K562 (cell line): Measurements from ENCODE around the gene IL1RL2. TPM values are rescaled to one million over a fixed set of nuclear protein-coding genes. Genes with fewer than 3 reads are reported as not detected.

Source experiments
- ATAC-seq: fragments of 200-7000 bp; cut with Tn5 transposase; 3 replicates; pipeline ENCODE4 v1.9.1; 2020; ENCODE audit warnings: moderate library complexity
- BruUV-seq: library from RNA; stranded (reverse); fragments of 400-500 nt; replicated peaks from 2 replicates; lab custom pipeline; 2021; lab: Mats Ljungman, UMichigan
- CTCF ChIA-PET: fragments of 300-600 bp; formaldehyde crosslinking; extraction: SDS; loops from one replicate; lab custom pipeline; 2021; ENCODE audit warnings: low intra/inter-chr PET ratio; lab: Yijun Ruan, JAX
- POLR2A ChIA-PET: fragments of 300-600, 350-650 bp; sonication (Branson Sonifier 250); formaldehyde crosslinking; extraction: SDS; loops from one replicate; lab custom pipeline; 2021; ENCODE audit warnings: antibody characterized with exemption, inconsistent platforms; lab: Yijun Ruan, JAX
- DNase-seq, 4 experiments: peaks; one replicate each; pipeline versions ENCODE4 v3.0.0 to v3.0.0-alpha.2; 2011 to 2018; ENCODE audit warnings: low spot score in 3 of 4, mixed read lengths in 3 of 4; ENCODE audit errors: extremely low read depth in 1 of 4
- FAIRE-seq: peaks from 2 replicates; lab custom pipeline; 2011; peaks lifted over from hg19 to GRCh38; lab: Jason Lieb, UNC
- H2AFZ ChIP-seq: 2 replicates; pipeline ENCODE4 v1.6.0; 2011; ENCODE audit warnings: low read depth, low read length, control low read depth, inconsistent platforms
- H3K27ac ChIP-seq: fragments of 200-600 bp; 3 replicates; pipeline ENCODE4 v1.8.0; 2011; ENCODE audit warnings: low read depth, mild to moderate bottlenecking, control low read depth, inconsistent platforms, low read length, moderate library complexity, mixed read lengths; ENCODE audit errors: extremely low read depth
- H3K27me3 ChIP-seq, 2 experiments: fragments of 300-600 bp in 1 of 2; 2 replicates in 1 of 2; 3 replicates in 1 of 2; pipeline versions ENCODE4 v1.6.0 to v1.8.0; 2011; ENCODE audit warnings: inconsistent platforms in 2 of 2, low read length in 2 of 2, mild to moderate bottlenecking in 1 of 2, mixed read lengths in 1 of 2, moderate library complexity in 1 of 2; ENCODE audit not compliant: control insufficient read depth in 2 of 2, insufficient read depth in 2 of 2
- H3K36me3 ChIP-seq: fragments of 300-600 bp; 3 replicates; pipeline ENCODE4 v1.8.0; 2011; ENCODE audit warnings: mild to moderate bottlenecking, low read length, inconsistent platforms; ENCODE audit not compliant: control insufficient read depth, insufficient read depth
- H3K4me1 ChIP-seq, 2 experiments: fragments of 200-600 bp in 1 of 2; replicated peaks in 1 of 2; 2 replicates in 1 of 2; 3 replicates in 1 of 2; pipeline versions ENCODE4 v1.5.1 to v1.8.0; 2011; ENCODE audit warnings: inconsistent platforms in 2 of 2, low read length in 2 of 2, mild to moderate bottlenecking in 1 of 2, mixed read lengths in 1 of 2, moderate library complexity in 1 of 2; ENCODE audit not compliant: control insufficient read depth in 2 of 2, insufficient read depth in 2 of 2
- H3K4me2 ChIP-seq: 2 replicates; pipeline ENCODE4 v1.6.1; 2011; ENCODE audit warnings: low read length, control low read depth, inconsistent platforms, mixed read lengths; ENCODE audit not compliant: insufficient read depth
- H3K4me3 ChIP-seq: fragments of 200-600 bp; sonication (generic), shearing (Covaris generic); 2 replicates; pipeline ENCODE4 v1.5.1; 2016; ENCODE audit warnings: control low read depth, inconsistent platforms
- H3K79me2 ChIP-seq: fragments of 200-600 bp; 3 replicates; pipeline ENCODE4 v1.8.0; 2011; ENCODE audit warnings: low read length, inconsistent platforms; ENCODE audit not compliant: control insufficient read depth, insufficient read depth
- H3K9ac ChIP-seq, 2 experiments: 2 replicates each; pipeline versions ENCODE4 v1.6.0 to v1.6.1; 2011; ENCODE audit warnings: low read depth in 2 of 2, low read length in 2 of 2, control low read depth in 1 of 2, inconsistent platforms in 1 of 2, mild to moderate bottlenecking in 1 of 2, mixed read lengths in 1 of 2; ENCODE audit not compliant: insufficient read depth in 1 of 2
- H3K9me1 ChIP-seq: one replicate; pipeline ENCODE4 v1.6.0; 2011; ENCODE audit warnings: inconsistent platforms, mild to moderate bottlenecking, low read length, moderate library complexity; ENCODE audit not compliant: control insufficient read depth, insufficient read depth
- H3K9me3 ChIP-seq: replicated peaks from 2 replicates; pipeline ENCODE4 v1.5.1; 2011; ENCODE audit warnings: low read depth, low read length, inconsistent platforms; ENCODE audit not compliant: control insufficient read depth, insufficient read depth
- H4K20me1 ChIP-seq: replicated peaks from 2 replicates; pipeline ENCODE4 v1.6.1; 2011; ENCODE audit warnings: low read length, inconsistent platforms, mixed read lengths; ENCODE audit not compliant: control insufficient read depth, insufficient read depth
- KDM4B ChIP-seq, 2 experiments: fragments of 450-650 bp in 1 of 2; sonication (generic) in 1 of 2; IDR thresholded peaks; 2 replicates each; pipeline ENCODE4 v1.6.1; 2016 to 2017; ENCODE audit warnings: borderline replicate concordance in 2 of 2, antibody characterized with exemption in 1 of 2, low read depth in 1 of 2, mild to moderate bottlenecking in 1 of 2
- MTA3 ChIP-seq: fragments of 450-650 bp; formaldehyde crosslinking; IDR thresholded peaks from 2 replicates; pipeline ENCODE4 v1.6.1; 2017; ENCODE audit warnings: mild to moderate bottlenecking, borderline replicate concordance
- RHOXF2B ChIP-seq: fragments of 250-450 bp; sonication (Bioruptor Pico); conservative IDR thresholded peaks from 2 replicates; pipeline ENCODE4 v1.5.1; 2021
- WGBS: fragments of 100-300 bp; shearing (Covaris generic); methylation state at CpG from one replicate; pipeline ENCODE4 v1.1.6; 2016; ENCODE audit warnings: low coverage, mixed read lengths; ENCODE audit not compliant: insufficient coverage; ENCODE audit errors: missing lambda C conversion rate; 5-methylcytosine and 5-hydroxymethylcytosine counted together
- in situ Hi-C: fragments of 300-500 bp; cut with MboI; formaldehyde crosslinking; loops from 4 replicates; pipeline ENCODE4 v1.15.0; 2018; ENCODE audit warnings: inconsistent platforms, mixed read lengths
- intact Hi-C: fragments of 100-400 bp; cut with micrococcal nuclease; formaldehyde crosslinking; loops from 2 replicates; pipeline ENCODE4 v1.14.2; 2022
- polyA plus RNA-seq, 8 experiments: library from polyadenylated mRNA; depleted of rRNA in 4 of 8; stranded (reverse) in 5 of 8; unstranded in 3 of 8; fragments of >200 nt; fragmentation: Nextera tagmentation in 2 of 8; fragmentation: Illumina TruSeq in 1 of 8; extraction: Ambion mirVana in 2 of 8; extraction: Trizol in 1 of 8; gene quantifications; 2 replicates each; pipeline versions ENCODE4 v1.2.1 to v1.2.3, GENCODE V29; 2011 to 2014; ENCODE audit warnings: inconsistent platforms in 1 of 8, missing spikeins in 1 of 8
- total RNA-seq, 7 experiments: library from RNA; depleted of rRNA in 6 of 7; stranded (reverse); fragments of >200 nt in 6 of 7; fragmentation: Illumina TruSeq in 2 of 7; extraction: Trizol in 2 of 7; gene quantifications; 2 replicates each; pipeline versions ENCODE4 v1.2.1 to v1.2.3, GENCODE V29; 2011 to 2021; ENCODE audit warnings: low replicate concordance in 1 of 7
- TF ChIP-seq, protein P1 (sequence below): fragments of 250-450 bp; sonication (Bioruptor Pico); IDR thresholded peaks from 2 replicates; pipeline ENCODE4 v1.4.0; 2020
- TF ChIP-seq, protein P2 (sequence below): fragments of 250-450 bp; sonication (Bioruptor Pico); IDR thresholded peaks from 2 replicates; pipeline ENCODE4 v1.8.0; 2021; ENCODE audit warnings: moderate library complexity, mild to moderate bottlenecking, inconsistent platforms

Gene IL1RL2
- total and polyA plus RNA-seq, 9 of the 15 experiments (the other 6 are each of a cell fraction or from before 2014, with no cell fraction given): not detected

DNA sequence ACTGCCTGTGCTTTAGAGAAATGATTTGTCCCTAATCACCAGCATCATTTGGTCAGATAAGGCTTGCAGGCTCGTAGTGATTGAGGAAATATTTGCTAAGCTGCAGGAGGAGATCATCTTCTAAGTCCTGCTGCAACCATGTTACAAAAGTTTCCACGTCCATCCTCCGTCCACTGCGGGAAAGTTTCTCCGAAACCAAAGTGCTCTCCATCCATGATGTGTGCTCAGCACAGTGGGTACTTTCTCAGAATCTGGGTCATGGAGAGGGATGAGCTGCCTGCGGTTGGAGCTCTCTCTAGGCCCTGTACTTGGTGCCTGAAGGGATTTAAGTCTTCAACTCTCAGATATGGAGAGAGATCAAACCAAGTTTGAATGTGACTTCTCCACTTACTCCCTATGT is 39.3 kb downstream of the IL1RL2 start:
- Histone ChIP-seq H3K4me1 (peaks cover 3 to 24% of the 10 kb centered on the region in 2 experiments; a peak in 4 of 5 replicates), H3K9me3 (no peaks in the 10 kb centered on the region), H3K79me2 (no peaks in the 10 kb centered on the region), H3K4me3 (no peak overlapping the region)
- no TSS peak for BruUV-seq
- in situ Hi-C loops: no loop called here
- FAIRE-seq: no peak
- ChIA-PET POLR2A (interaction anchor here (0.6 to 0.8 kb wide), 2 partner anchors 19 to 24 kb away, joined by 3 read pairs; no protein-coding TSS in a partner anchor), CTCF (no interaction called here)
- WGBS: 75% methylated on average over 6 of the region's 6 CpGs
- TF ChIP-seq, protein P1, sequence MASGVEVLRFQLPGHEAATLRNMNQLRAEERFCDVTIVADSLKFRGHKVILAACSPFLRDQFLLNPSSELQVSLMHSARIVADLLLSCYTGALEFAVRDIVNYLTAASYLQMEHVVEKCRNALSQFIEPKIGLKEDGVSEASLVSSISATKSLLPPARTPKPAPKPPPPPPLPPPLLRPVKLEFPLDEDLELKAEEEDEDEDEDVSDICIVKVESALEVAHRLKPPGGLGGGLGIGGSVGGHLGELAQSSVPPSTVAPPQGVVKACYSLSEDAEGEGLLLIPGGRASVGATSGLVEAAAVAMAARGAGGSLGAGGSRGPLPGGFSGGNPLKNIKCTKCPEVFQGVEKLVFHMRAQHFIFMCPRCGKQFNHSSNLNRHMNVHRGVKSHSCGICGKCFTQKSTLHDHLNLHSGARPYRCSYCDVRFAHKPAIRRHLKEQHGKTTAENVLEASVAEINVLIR (CRISPR knock-in tag): no peak
- TF ChIP-seq, protein P2, sequence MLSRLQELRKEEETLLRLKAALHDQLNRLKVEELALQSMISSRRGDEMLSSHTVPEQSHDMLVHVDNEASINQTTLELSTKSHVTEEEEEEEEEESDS: no peak
- TF ChIP-seq MTA3 (no peak), RHOXF2B (CRISPR knock-in tag) (no peak), KDM4B (IDR thresholded peaks at IDR 0.05; ENCODE audit: borderline replicate concordance in 2 of 2, low read depth in 1 of 2) (no peak)
- TF ChIP-seq, all 486 proteins: peak for 0
- no peak overlapping the region for H3K4me2 ChIP-seq
- H4K20me1 ChIP-seq: no peaks in the 10 kb centered on the region
- peak overlapping the region; percentile 53; the same call in 1 of the 2 replicates for H2AFZ ChIP-seq
- H3K9ac ChIP-seq: no peak overlapping the region
- no peaks in the 10 kb centered on the region for H3K9me1 ChIP-seq
- H3K27me3 ChIP-seq: no peaks in the 10 kb centered on the region
- DNase-seq (no peak), ATAC-seq (no peak)
- intact Hi-C loops: no loop called here
- H3K27ac ChIP-seq: no peak overlapping the region
- H3K36me3 ChIP-seq: no peaks in the 10 kb centered on the region
